Fibroblast of pulmonary artery (primary cell): ENCODE measurements around the gene TBC1D24.

Experiments used
- DNase-seq: peaks from one replicate; pipeline ENCODE4 v3.0.0-alpha.2; 2010; ENCODE audit warnings: low read depth
- H3K4me3 ChIP-seq: replicated peaks from 2 replicates; pipeline ENCODE4 v1.5.1; 2011; ENCODE audit warnings: low read depth, mild to moderate bottlenecking, control low read depth, low read length, moderate library complexity
- CTCF ChIP-seq: IDR thresholded peaks from 2 replicates; pipeline ENCODE4 v1.5.1; 2011; ENCODE audit warnings: mild to moderate bottlenecking, control low read depth, low read length, inconsistent platforms; ENCODE audit errors: missing control alignments

The TBC1D24 gene

GRCh38 chr16:2468725-2469398 is 6.1 kb upstream of the TBC1D24 start:
- H3K4me3 ChIP-seq: no peak overlapping the region
- no peak for TF ChIP-seq CTCF
- DNase-seq: no peak

- no peak for TF ChIP-seq CTCF
- no peak overlapping the region for H3K4me3 ChIP-seq
Measured at GRCh38 chr16:2469399-2470233, 5.3 kb upstream of the TBC1D24 start.

GRCh38 chr16:2470234-2470601 is 4.7 kb upstream of the TBC1D24 start:
- TF ChIP-seq CTCF: no peak
- DNase-seq: no peak
- H3K4me3 ChIP-seq: no peak overlapping the region

More at GRCh38 chr16:2469399-2470233, 5.3 kb upstream of the TBC1D24 start:
- no peak for DNase-seq

- no peak overlapping the region for H3K4me3 ChIP-seq
- TF ChIP-seq CTCF: no peak
- no peak for DNase-seq
Measured at GRCh38 chr16:2470603-2471015, 4.3 kb upstream of the TBC1D24 start.

- H3K4me3 ChIP-seq: no peak within 1 kb of the TSS
- DNase-seq: no peak
- no peak for TF ChIP-seq CTCF
Measured at GRCh38 chr16:2471016-2471652, 3.8 kb upstream of the TBC1D24 start, which contains the start of gene NTN3. NTN3 (plus strand) TSS chr16:2471297; CDS start chr16:2471702, 405 bp downstream.

GRCh38 chr16:2471653-2472487 is 3.1 kb upstream of the TBC1D24 start:
- DNase-seq: no peak
- TF ChIP-seq CTCF: no peak
- no peak overlapping the region for H3K4me3 ChIP-seq
